GM18526 (cell line): ENCODE results near the gene ARHGAP42.

Experiments used
- POLR2A ChIP-seq: IDR thresholded peaks from 3 replicates; pipeline ENCODE4 v1.6.1; 2011; ENCODE audit not compliant: insufficient read length; ENCODE audit errors: extremely low read depth

The ARHGAP42 gene

GRCh38 chr11:100760744-100761143, 73.7 kb downstream of the ARHGAP42 start:
- no peak for TF ChIP-seq POLR2A

- TF ChIP-seq POLR2A: no peak
Measured at GRCh38 chr11:100761841-100762240, 74.8 kb downstream of the ARHGAP42 start.

- no peak for TF ChIP-seq POLR2A
Measured at GRCh38 chr11:100766764-100767163, 79.7 kb downstream of the ARHGAP42 start.

- TF ChIP-seq POLR2A: no peak
Measured at GRCh38 chr11:100769165-100769564, 82.1 kb downstream of the ARHGAP42 start.

GRCh38 chr11:100769617-100770016, 82.5 kb downstream of the ARHGAP42 start:
- no peak for TF ChIP-seq POLR2A

DNA sequence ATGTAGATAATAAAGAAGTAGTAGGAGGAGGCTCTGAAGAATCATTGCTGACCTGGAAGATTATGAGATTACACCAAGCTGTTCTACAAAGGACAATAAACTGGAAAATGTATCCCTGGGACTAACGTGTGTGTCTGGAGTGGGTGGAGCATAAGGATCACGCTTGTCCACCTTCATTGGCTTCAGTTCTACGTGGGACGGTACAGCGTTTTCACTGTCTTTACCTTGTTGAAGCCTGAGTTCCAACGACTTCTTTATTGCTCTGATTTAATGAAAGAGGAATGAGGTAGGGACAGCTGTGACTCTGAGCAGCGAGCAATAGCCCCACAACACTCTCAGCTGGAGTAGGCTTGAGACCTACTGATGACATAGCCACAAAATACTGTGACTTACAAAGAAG, 87.0 kb downstream of the ARHGAP42 start:
- TF ChIP-seq POLR2A: no peak

GRCh38 chr11:100774859-100775258, 87.8 kb downstream of the ARHGAP42 start:
- no peak for TF ChIP-seq POLR2A

GRCh38 chr11:100776212-100776896, 89.3 kb downstream of the ARHGAP42 start:
- no peak for TF ChIP-seq POLR2A

GRCh38 chr11:100777103-100777502, 90.0 kb downstream of the ARHGAP42 start:
- TF ChIP-seq POLR2A: no peak

DNA sequence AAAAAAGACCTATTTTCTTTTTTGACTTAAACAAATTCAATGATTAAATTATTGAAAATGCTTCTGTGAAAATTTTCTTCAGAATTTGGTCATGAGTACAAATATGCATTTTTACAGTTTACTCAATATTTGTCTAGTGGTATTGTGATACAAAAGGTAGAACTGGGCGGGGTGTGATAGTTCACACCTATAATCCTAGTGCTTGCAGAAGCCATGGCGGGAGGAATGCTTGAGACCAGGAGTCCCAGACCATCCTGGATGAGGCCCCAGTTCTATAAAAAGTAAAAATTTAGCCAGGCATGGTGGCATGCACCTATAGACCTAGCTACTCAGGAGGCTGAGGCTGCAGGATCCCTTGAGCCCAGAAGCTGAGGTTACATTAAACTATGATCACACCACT, 90.6 kb downstream of the ARHGAP42 start:
- TF ChIP-seq POLR2A: no peak

DNA sequence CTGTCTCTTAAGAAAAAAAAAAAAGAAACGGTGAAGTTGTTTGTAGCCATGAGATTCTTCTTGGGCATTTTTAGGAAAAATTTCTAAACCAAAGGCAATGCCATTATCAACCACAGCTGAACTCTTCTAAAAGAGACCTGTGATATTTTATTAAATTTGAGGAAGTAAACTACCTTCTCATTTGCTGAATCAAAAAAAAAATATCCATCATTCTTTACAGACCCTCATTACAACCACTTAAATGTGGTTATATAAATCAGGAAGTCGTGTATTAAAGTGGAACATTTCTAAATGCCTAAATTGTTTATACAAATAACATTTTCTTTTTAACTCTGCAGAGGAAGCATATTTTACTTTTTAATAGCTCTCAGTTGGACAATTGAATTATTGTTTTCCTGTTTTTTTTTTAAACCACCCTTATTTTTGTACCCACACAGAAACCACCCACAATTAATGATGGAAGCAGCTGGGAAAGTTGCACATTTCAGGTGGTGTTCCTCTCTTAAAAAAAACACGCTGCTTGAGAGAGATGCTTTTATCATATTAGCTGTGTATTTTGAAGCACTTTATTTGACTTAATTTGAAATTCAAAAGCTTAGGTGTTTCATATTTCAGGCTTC, 91.2 kb downstream of the ARHGAP42 start:
- TF ChIP-seq POLR2A: no peak

DNA sequence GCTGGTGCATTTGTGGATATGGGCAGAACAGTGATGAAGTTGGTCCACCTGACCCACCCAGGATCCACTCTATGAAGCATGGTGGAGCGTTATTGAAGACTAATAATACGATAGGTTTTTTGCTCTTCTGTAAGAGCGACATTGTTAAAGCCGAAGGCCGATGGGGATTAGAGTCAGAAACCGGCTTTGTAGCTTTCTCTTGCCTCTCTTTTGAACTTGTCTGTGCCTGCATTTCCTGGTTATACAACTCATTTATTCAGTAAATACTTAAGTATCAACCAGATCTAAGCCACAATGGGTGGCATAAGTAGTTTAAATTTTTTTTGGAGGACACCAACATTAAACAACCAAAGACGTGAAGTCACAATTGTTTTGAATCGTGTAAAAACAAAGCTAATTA, 93.4 kb downstream of the ARHGAP42 start:
- no peak for TF ChIP-seq POLR2A

- TF ChIP-seq POLR2A: no peak
Measured at GRCh38 chr11:100785148-100785983, 98.3 kb downstream of the ARHGAP42 start.

DNA sequence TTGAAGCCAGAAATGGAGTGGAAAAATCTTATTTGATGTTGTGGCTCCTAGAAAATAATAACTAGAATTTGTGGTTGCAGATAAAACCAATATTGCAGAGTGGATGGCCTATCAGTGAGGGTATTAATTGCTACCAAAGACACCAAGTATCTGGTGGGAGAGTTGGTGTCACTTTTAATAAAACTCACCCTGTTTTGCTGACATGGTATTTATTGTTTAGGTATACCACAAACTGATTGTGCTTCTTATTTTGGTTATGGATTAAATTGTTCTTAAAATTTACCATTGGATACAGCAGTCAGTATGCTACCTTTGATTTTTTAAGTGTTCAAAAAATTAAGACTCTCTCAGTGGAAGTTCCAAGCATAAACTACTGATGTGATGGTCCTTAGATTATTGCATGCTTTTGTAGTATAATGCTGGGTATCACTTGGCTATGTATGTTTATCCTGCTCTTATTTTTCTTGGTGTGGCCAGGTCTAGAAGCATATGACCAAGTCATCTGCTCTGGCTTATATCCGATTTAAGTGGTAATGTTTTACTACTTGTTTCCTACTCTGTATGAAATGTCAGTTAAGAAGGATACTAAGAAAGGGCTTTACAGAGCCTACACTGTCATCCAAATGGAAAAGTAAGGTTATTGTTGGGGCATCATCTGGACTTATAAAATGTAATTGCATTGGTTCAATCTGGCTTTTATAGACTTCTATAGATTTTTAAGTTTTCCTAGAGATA, 101.6 kb downstream of the ARHGAP42 start:
- no peak for TF ChIP-seq POLR2A

DNA sequence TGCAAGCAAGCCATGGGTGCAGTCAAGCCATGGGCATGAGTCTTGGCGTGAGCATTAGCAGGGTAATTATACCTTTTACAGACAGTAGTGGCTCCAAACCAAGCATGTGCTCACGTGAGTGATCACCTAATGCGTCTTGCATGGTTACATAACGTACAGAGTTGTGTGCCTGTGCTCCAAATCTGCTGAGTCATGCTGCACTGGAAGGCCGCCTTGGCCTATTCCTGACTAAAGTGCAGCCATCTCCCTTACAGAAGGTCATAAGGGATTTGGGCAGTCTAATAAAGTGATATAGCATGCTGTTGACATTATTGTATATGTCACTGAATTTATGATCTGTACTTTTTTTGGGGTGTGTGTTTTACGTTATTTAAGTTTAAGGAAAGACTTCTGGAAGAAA, 102.4 kb downstream of the ARHGAP42 start:
- no peak for TF ChIP-seq POLR2A
